ENCODE data around the gene ABTB2. TPM values are rescaled to one million over a fixed set of nuclear protein-coding genes. Genes with fewer than 3 reads are reported as not detected.

The ABTB2 gene
- total and polyA plus RNA-seq, 2 donors (not counting 1 experiment from before 2014, with no cell fraction given): 1.0 to 5.8 TPM

- Histone ChIP-seq H3K9me3 (ENCODE audit: control insufficient read depth, insufficient read depth, low read depth, low read length) (no peaks in the 10 kb centered on the region), H4K20me1 (ENCODE audit: control insufficient read depth, extremely low read depth, insufficient read depth, low read length) (no peaks in the 10 kb centered on the region), H3K4me2 (ENCODE audit: extremely low read depth, insufficient read depth, low read length) (no peak overlapping the region), H2AFZ (ENCODE audit: low read length) (no peak overlapping the region), H3K27ac (ENCODE audit: insufficient read depth, low read length) (no peak overlapping the region), H3K4me1 (ENCODE audit: control insufficient read depth, extremely low read depth, insufficient read depth, low read length) (no peaks in the 10 kb centered on the region), H3K27me3 (ENCODE audit: control insufficient read depth, insufficient read depth, low read length) (no peaks in the 10 kb centered on the region), H3K9ac (ENCODE audit: insufficient read depth, low read length) (no peak overlapping the region), H3K4me3 (replicated peaks in 1 of 4; ENCODE audit: control extremely low read depth in 1 of 4, insufficient read depth in 1 of 4, low read depth in 3 of 4, low read length in 4 of 4) (no peak overlapping the region), H3K36me3 (ENCODE audit: control insufficient read depth, insufficient read depth, low read length) (no peaks in the 10 kb centered on the region), H3K79me2 (ENCODE audit: control insufficient read depth, insufficient read depth, low read length) (no peaks in the 10 kb centered on the region)
- no peak for DNase-seq (ENCODE audit: low read depth in 2 of 2)
- TF ChIP-seq EZH2 (IDR thresholded peaks at IDR 0.05; ENCODE audit: low read length, missing control alignments) (no peak), CTCF (conservative IDR thresholded peaks at IDR 0.05 in 1 of 2, IDR thresholded peaks at IDR 0.05 in 1 of 2; ENCODE audit: low read depth in 1 of 2, low read length in 2 of 2) (no peak)
Observed at GRCh38 chr11:34284156-34284555, 73.7 kb downstream of the ABTB2 start.

GRCh38 chr11:34280945-34281872 is 76.6 kb downstream of the ABTB2 start:
- Histone ChIP-seq H3K4me2 (ENCODE audit: extremely low read depth, insufficient read depth, low read length) (no peak overlapping the region), H3K27me3 (ENCODE audit: control insufficient read depth, insufficient read depth, low read length) (no peaks in the 10 kb centered on the region), H3K9me3 (ENCODE audit: control insufficient read depth, insufficient read depth, low read depth, low read length) (no peaks in the 10 kb centered on the region), H3K36me3 (ENCODE audit: control insufficient read depth, insufficient read depth, low read length) (no peaks in the 10 kb centered on the region), H4K20me1 (ENCODE audit: control insufficient read depth, extremely low read depth, insufficient read depth, low read length) (no peaks in the 10 kb centered on the region), H3K4me3 (replicated peaks in 1 of 4; ENCODE audit: control extremely low read depth in 1 of 4, insufficient read depth in 1 of 4, low read depth in 3 of 4, low read length in 4 of 4) (no peak overlapping the region), H3K4me1 (ENCODE audit: control insufficient read depth, extremely low read depth, insufficient read depth, low read length) (no peaks in the 10 kb centered on the region), H3K9ac (ENCODE audit: insufficient read depth, low read length) (no peak overlapping the region), H2AFZ (ENCODE audit: low read length) (no peak overlapping the region), H3K79me2 (ENCODE audit: control insufficient read depth, insufficient read depth, low read length) (no peaks in the 10 kb centered on the region), H3K27ac (ENCODE audit: insufficient read depth, low read length) (no peak overlapping the region)
- DNase-seq (ENCODE audit: low read depth in 2 of 2): no peak
- TF ChIP-seq CTCF (conservative IDR thresholded peaks at IDR 0.05 in 1 of 2, IDR thresholded peaks at IDR 0.05 in 1 of 2; ENCODE audit: low read depth in 1 of 2, low read length in 2 of 2) (no peak), EZH2 (IDR thresholded peaks at IDR 0.05; ENCODE audit: low read length, missing control alignments) (no peak)

GRCh38 chr11:34278693-34279297 is 79.0 kb downstream of the ABTB2 start:
- H3K36me3 ChIP-seq (ENCODE audit: control insufficient read depth, insufficient read depth, low read length): no peaks in the 10 kb centered on the region
- no peak for DNase-seq (ENCODE audit: low read depth in 2 of 2)
- no peaks in the 10 kb centered on the region for H3K27me3 ChIP-seq (ENCODE audit: control insufficient read depth, insufficient read depth, low read length)
- no peaks in the 10 kb centered on the region for H3K9me3 ChIP-seq (ENCODE audit: control insufficient read depth, insufficient read depth, low read depth, low read length)
- H3K4me2 ChIP-seq (ENCODE audit: extremely low read depth, insufficient read depth, low read length): no peak overlapping the region
- peaks cover 9% of the 10 kb centered on the region for H3K4me1 ChIP-seq (ENCODE audit: control insufficient read depth, extremely low read depth, insufficient read depth, low read length)
- H3K79me2 ChIP-seq (ENCODE audit: control insufficient read depth, insufficient read depth, low read length): no peaks in the 10 kb centered on the region
- H4K20me1 ChIP-seq (ENCODE audit: control insufficient read depth, extremely low read depth, insufficient read depth, low read length): no peaks in the 10 kb centered on the region
- no peak overlapping the region for H3K27ac ChIP-seq (ENCODE audit: insufficient read depth, low read length)
- no peak overlapping the region for H2AFZ ChIP-seq (ENCODE audit: low read length)
- TF ChIP-seq CTCF (conservative IDR thresholded peaks at IDR 0.05 in 1 of 2, IDR thresholded peaks at IDR 0.05 in 1 of 2; ENCODE audit: low read depth in 1 of 2, low read length in 2 of 2): no peak
- TF ChIP-seq EZH2 (IDR thresholded peaks at IDR 0.05; ENCODE audit: low read length, missing control alignments): no peak
- H3K4me3 ChIP-seq (replicated peaks in 1 of 4; ENCODE audit: control extremely low read depth in 1 of 4, insufficient read depth in 1 of 4, low read depth in 3 of 4, low read length in 4 of 4): no peak overlapping the region
- H3K9ac ChIP-seq (ENCODE audit: insufficient read depth, low read length): no peak overlapping the region
